Stimulated activated CD4-positive, alpha-beta T cell treated with anti-CD3 and anti-CD28 coated beads, TNF-alpha, amount 100 ng/mL, for 24 hours (primary cell): ENCODE data around the gene ATP4A.
A peak's percentile ranks its signal among the peaks of the same experiment; 100 is the strongest.
"Not testable (repeated sequence)": the region's sequence is repeated elsewhere in the genome, so short reads cannot be mapped to it uniquely, and the experiment has no call there.

Source experiments
- DNase-seq, 3 experiments: peaks; one replicate each; pipeline ENCODE4 v3.0.0-alpha.2; 2020; ENCODE audit warnings: low read depth in 3 of 3

ATP4A gene

DNA sequence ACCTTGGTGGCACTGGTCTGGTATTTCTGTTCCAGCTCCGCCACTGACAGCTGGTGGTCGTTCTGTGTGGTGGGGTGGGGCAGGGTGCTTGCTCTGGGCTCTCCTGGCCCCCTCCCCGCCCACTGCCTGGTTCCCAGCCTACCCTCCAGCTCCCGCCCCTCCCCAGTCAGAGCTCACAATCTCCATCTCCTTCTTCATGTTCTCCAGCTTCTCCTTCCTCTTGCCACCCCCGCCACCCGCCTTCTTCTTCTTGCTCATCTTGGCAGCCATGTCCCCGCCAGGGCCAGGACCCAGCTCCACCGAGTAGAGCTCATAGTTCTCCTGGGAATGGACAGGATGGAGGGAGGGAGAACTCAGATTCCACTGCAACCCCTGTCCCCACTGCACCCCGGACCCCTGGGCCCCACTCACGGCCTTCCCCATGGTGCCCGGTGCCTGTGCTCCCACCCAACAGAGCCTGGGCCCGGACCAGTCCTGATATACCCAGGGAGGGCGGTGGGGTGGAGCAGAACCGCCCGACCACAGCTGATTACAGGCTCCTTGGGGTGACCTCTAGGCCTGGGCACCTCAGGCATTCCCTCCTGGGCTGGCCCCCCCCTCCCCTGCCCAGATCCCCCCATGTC, at the start of gene ATP4A:
TSS of gene ATP4A (minus strand) at position 452 of the 623 bp plus-strand sequence. CDS start at position 423, 29 bp downstream.
- DNase-seq = no peak

DNA sequence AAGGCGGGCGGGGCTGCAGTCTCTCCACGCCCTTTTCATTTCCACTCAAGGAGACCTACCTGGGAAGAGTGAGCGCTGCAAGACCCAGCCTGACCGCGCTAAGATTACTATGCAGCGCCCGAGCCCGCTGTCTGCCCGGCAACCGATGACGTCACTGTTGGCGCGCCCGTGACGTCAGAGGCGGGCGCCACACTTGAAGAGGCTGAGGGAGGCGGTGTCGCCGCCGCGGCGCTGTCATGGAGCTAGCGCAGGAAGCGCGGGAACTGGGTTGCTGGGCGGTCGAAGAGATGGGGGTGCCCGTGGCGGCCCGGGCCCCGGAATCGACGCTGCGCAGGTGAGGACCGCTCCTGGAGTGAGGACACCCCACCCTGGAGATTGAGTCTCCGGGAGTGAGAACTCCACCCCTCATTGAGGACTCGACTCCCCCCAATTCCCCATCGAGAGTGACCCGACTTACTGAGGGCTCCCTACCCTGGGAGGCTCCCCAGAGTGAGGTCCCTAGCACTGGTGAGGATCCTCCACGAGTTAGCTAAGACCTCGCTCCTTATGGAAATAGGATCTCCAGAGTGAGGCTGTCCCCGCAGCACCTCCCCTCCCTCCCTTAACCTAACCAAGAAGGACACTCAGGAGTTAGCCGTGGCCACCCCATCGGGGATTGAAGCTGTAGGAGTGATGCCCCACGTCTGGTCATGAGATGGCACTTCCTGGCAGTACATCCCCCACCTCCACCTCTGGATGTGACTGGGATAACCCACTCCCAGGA, 49.3 kb upstream of the ATP4A start, which contains the start of gene HAUS5:
TSS of gene HAUS5 (plus strand) at position 177 of the 763 bp plus-strand sequence. CDS start at position 237, 60 bp downstream.
- DNase-seq = peak; percentile 91 to 95 (median 93)

DNA sequence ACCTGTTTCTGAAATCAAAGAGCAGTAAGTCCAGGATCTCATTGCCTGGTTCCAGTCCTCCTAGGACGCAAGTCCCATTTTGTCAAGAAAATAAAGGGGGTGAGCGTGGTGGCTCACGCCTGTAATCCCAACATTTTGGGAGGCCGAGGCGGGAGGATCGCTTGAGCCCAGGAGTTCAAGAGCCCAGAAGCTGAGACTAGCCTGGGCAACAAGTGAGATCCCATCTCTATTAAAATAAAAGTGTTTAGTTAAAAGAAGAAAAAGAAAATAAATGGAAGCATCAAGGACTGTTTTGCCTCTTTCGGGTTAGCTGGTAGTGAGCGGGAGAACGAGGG, 48.7 kb upstream of the ATP4A start:
- no peak for DNase-seq

DNA sequence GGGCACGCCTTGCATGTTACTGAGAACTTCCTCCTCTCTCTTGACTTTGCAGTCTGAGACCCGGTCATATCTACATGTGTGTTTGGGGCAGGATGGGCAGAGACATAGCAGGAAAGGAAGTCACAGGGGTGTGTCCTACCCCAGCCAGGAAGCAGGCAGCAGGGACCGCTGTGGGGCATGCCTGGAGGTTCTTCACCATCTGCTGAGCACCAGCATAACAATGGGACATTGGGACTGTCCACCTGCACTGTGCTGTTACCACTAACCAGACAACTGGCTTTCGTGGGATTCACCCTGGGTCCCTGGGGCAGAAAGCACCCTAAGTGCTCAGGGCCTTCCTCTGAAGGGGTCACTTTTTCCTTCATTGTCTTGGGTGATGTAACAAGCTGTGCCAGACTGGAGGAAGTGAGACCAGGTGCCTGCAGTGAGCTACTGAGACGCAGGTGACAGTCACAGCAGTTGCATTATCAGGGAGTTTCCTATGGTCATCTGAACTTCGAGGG, 46.4 kb upstream of the ATP4A start:
- DNase-seq = no peak

DNA sequence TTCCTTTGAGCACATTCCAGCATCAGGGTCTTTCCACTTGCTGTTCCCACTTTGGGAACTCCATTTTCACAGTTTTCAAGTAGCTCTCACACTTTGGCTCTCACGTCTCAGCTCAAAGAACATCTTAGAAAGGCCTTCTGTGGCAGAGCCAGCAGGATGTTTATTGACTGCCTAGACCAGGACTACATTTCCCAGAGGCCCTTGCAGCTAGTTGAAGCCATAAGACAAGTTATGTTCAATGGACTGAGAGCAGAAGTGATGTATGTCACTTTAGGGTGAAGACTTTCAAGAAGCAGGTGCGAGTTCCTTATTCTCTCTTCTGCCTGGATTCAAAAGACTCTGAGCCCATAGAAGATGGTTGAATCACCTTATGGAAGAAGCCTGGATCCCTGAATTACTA, 44.8 kb upstream of the ATP4A start:
- no peak for DNase-seq

DNA sequence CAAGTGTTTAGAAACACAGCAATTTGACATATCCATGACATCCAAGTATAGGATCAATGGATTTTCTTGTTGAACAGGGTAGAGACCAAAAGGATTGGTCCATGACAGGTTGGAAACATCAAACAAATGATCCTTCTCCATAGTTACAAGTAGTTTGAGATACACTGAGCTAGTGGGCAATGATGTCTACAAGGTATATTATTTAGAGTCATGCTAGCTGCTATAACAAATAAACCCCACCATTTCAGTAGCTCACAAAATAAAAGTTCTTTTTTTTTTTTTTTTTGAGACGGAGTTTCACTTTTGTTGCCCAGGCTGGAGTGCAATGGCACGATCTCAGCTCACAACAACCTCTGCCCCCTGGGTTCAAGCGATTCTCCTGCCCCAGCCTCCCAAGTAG, 44.2 kb upstream of the ATP4A start:
- DNase-seq = no peak

DNA sequence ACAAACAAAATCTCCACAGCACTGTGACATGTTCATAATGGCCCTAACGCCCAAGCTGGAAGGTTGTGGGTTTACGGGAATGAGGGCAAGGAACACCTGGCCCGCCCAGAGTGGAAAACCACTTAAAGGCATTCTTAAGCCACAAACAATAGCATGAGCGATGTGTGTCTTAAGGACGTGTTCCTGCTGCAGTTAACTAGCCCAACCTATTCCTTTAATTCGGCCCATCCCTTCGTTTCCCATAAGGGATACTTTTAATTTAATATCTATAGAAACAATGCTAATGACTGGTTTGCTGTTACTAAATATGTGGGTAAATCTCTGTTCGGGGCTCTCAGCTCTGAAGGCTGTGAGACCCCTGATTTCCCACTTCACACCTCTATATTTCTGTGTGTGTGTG, 43.7 kb upstream of the ATP4A start:
- not testable (repeated sequence) for DNase-seq

DNA sequence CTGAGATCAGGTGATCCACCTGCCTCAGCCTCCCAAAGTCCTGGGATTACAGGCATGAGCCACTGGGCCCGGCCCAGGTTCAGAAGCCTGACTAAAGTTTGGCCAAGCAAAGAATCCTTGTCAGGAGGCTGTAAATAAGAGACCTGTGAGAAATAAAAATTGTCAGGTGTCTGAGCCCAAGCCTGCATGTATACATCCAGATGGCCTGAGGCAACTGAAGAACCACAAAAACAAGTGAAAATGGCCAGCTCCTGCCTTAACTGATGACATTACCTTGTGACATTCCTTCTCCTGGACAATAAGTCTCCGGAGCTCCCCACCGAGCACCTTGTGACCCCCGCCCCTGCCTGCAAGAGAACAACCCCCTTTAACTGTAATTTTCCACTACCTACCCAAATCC, 41.0 kb upstream of the ATP4A start:
- DNase-seq = not testable (repeated sequence)

DNA sequence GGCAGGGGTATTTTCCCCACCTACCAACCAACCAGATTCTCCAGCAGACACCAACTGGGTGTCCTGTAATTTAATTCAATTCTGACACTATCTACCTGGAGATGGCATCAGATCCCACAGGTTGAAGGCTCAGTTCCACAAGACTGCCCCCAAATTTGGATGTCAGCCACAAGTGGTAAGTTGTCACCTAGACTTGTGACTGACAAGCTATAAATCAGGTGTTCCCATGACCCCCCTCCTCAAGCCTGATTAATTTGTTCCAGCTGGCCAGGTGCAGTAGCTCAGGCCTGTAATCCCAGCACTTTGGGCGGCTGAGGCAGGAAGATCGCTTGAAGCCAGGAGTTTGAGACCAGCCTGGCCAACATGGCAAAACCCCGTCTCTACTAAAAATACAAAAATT, 38.5 kb upstream of the ATP4A start:
- DNase-seq = no peak

DNA sequence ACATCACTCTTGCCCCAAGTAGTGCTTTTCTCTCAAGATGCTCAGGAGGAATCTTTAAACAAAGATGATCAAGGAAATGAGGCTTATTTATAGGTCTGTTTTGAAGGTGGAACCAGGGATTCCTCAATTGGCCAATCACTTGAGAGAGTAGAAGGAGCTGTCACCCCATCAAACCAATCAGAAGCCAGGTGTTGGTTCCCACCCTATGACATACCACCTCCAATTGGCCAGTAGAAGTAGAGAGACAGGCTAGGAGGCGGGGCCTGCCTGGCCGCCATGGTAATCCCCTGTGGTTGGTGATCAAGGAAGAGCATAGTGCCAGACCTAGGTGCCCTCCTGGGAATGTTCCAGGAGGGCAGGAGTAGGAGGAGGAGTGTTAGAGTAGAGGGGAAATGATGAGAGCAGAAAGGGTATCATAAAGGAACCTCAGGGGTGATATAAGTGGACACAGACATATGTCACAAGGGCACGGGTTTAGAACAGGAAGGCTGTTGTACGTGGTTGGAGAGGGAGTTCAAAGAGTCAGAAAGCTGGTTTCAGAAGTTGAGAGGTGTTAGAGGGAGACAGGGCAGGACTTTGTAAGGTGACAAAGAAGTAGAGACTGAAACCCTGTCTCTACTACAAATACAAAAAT, 33.0 kb upstream of the ATP4A start:
- DNase-seq = peak in 1 of 3 experiments; percentile 17

DNA sequence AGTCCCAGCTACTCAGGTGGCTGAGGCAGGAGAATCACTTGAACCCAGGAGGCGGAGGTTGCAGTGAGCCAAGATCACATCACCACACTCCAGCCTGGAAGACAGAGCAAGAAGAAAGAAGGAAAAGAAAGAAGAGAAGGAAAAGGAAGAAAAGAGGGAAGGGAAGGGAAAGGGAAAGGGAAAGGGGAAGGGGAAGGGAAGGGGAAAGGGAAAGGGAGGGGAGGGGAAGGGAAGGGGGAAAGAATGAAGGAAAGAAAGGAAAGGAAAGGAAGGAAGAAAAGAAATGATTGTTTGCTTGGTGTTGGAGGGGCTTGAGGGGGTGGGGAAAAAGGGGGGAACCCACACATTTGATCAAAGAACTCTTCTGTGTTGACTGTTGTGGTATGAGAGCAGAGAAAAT, 32.5 kb upstream of the ATP4A start:
- DNase-seq = no peak

DNA sequence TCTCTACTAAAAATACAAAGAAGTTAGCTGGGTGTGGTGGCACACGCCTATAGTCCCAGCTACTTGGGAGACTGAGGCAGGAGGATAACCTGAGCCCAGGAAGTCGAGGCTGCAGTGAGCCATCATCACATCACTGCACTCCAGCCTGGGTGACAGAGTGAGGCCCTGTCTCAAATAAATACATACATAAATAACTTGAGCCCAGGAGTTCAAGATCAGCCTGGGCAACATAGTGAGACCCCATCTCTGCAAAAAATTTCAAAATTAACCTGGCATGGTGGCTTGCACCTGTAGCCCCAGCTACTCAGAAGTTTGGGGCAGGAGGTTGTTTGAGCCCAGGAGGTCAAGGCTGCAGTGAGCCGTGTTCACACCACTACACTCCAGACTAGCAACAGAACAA, 31.6 kb upstream of the ATP4A start:
- not testable (repeated sequence) for DNase-seq

DNA sequence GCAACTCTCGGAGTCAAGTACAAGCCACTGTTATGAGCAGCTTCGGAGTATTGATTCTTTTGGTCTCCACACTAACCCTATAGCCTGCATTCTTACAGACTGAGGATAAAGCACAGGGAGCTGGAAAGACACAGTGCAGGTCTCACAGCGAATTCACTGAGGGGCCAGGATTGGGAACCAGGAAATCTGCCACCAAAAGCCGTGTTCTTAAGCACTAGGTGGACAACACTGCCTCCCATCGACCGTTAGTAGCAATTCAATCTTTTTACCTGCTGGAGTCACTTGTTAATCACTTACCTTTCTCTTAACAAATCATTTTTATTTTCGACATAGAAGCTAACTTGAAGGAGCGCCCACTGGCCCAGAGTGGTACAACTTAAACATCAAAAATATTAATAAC, 28.8 kb upstream of the ATP4A start:
- no peak for DNase-seq

DNA sequence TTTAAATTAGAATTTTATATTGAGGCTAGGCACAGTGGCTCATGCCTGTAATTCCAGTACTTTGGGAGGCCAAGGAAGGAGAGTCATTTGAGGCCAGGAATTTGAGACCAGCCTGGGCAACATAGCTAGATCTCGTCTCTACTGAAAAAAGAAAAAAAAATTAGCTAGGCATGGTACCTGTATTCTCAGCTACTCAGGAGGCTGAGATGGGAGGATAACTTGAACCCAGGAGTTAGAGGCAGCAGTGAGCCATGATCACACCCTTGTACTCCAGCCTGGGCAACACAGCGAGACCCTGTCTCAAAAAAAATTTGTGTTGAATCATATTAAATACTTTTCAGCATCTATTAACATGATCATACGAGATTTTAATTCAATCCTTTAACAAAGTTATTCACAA, 27.4 kb upstream of the ATP4A start:
- DNase-seq = no peak

DNA sequence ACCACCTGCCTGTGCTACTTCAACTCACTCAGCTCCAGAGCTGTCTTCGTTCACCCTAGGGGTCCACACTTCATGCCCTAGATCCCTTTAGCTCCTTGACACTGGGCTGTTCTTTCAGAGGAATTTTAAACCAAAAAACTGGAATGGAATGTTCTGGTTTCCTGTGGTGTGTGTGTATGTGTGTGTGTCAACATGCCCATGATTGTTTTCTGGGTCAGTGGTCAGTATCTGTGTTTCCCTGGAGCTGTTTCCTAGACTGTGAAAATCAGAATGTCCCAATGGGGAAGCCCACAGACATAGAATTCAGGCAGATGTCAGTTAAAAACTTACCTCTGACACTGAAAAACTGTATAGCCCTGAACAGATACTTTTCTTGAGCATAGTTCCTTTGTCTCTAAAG, 23.9 kb upstream of the ATP4A start:
- no peak for DNase-seq

DNA sequence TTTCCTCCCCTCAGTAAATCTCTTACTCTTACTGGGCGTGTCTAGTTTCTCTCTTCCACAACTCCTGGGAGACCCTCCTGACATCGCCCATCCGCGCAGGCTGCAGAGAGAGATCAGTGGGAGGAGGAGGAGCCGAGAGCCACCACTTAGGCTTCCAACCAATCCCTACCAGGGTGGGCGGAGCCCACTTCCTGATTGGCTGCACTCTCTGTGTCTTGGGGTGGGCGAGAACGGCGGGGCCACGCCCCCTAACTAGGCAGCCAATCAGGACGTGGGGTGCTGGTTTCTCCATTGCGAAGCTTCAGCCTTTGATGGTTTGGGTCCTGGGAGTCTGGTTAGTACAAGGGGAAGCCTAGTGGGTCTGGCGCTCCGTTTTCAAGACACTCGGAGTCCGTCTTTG, 22.4 kb upstream of the ATP4A start, which contains the start of gene PMIS2:
TSS of gene PMIS2 (plus strand) at position 326 of the 400 bp plus-strand sequence. CDS start 87 bp downstream, outside the sequence.
- DNase-seq = peak in 1 of 3 experiments; percentile 31

DNA sequence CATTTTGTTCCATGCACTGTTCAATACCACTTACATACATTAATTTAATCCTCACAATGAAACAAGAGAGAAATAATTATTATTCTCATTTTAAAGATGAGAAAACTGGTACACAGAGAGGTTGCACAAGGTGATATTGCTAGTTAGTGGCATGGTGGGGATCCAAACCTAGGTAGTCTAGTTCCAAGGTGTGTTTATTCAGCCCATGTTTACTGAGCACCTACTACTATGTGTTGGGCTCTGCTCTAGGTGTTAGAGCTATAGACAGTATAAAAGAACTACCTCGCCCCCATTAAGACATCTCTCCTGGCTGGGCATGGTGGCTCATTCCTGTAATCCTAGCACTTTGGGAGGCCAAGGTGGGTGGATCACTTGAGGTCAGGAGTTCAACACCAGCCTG, 19.3 kb upstream of the ATP4A start:
- DNase-seq = no peak

DNA sequence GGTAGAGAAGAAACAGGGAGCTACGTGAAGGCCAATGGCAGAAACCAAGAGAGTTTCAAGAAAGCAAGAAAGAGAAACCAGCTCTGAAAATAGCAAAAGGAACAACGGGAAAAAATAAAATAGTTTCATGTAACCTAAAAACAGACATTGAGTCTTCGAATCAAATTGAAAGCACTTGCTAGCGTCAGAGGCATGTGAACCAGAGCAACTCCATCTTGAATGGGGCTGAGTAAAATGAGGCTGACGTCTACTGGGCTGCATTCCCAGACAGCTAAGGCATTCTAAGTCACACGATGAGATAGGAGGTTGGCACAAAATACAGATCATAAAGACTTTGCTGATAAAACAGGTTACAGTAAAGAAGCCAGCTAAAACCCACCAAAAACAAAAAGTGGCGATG, 15.2 kb upstream of the ATP4A start:
- DNase-seq = no peak

DNA sequence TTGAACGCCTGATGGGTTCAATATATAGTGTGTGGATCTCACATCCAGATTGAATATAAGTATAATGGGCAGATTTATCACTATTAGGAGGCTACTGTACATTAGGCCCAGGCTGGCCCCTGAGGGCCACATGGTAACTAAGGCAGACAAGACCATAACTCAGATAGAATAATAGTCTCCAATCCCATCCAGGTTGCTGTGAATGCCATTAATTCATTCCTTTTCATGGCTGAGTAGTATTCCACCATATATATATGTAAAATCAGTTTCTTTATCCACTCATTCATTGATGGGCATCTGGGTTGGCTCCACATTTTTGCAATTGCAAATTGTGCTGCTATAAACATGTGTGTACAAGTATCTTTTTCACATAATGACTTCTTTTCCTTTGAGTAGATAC, 14.5 kb upstream of the ATP4A start:
- DNase-seq = no peak

DNA sequence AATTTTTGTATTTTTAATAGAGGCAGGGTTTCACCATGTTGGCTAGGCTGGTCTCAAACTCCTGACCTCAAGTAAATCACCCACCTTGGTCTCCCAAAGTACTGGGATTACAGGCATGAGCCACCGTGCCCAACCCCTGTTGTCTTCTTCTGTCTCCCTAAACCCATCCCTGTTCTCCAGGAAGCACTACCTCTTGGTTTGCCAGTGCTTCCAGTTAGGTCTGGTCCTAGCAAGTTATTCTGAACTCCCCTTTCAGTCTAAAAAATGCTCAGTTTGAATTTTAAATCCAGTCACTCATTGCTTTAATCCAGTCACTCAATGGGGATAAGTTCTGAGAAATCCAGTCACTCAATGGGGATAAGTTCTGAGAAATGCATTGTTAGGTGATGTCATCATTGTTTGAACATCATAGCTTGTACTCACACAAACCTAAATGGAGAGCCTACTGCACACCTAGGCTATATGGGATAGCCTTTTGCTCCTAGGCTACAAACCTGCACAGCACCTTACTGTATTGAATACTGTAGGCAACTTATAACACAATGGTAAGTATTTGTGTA, 8.0 kb upstream of the ATP4A start:
- DNase-seq = no peak

DNA sequence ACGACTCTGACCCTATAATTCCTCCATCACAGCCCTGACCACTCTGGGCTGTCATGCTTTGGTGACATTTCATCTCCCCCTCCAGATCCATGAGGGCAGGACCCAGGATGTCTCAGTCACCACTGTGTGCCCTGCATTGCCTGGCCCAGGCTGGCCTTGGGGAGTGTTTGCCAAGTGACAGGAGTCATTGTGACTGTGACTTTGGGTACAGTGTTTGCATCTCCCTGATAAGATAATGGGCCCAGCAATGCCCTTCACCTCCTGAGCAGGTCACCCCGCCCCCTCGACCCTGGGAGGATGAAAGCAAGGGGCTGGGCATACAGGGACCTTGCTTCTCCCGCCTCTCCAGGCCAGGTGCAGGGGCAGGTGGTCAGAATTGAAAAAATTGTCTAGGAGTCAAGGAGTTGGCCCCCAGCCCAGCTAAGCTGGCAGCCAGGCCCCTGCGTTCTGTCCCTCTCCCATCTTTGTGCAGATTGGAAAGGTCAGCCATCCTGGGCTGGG, 5.9 kb upstream of the ATP4A start:
- no peak for DNase-seq

DNA sequence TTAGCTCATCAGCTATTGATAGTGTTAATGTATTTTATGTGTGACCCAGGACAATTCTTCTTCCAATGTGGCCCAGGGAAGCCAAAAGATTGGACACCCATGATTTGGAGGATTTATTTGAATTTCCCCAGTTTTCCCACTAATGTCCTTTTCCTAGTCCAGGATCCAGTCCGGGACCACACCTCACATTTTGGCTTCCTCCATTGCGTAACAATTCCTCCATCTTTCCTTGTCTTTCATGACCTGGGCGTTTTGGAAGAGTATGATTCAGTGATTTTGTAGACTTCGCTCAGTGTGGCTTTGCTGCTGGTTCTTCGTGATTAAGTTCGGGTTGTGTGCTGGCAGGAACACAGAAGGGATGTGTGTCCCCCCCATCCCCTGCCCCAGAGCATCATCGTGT, 3.3 kb upstream of the ATP4A start:
- DNase-seq = no peak
